ACC112 (cell line): Measurements from ENCODE around the gene MYEF2.

ENCODE experiments used
- H2AFZ ChIP-seq: fragments of 200-600 bp; sonication (generic); one replicate; pipeline ENCODE4 v1.6.0; 2017; ENCODE audit warnings: antibody characterized with exemption, low read length; ENCODE audit not compliant: unreplicated experiment
- H3K27ac ChIP-seq: fragments of 200-600 bp; sonication (generic); 2 replicates; pipeline ENCODE4 v1.5.1; 2014; ENCODE audit warnings: low read depth, mild to moderate bottlenecking, antibody characterized with exemption, low read length, moderate library complexity
- H3K27me3 ChIP-seq: fragments of 200-600 bp; sonication (generic); 2 replicates; pipeline ENCODE4 v1.6.1; 2014; ENCODE audit warnings: mild to moderate bottlenecking, antibody characterized with exemption, low read length, moderate library complexity, mixed read lengths; ENCODE audit not compliant: insufficient read depth
- H3K36me3 ChIP-seq: fragments of 200-600 bp; sonication (generic); 2 replicates; pipeline ENCODE4 v1.6.1; 2016; ENCODE audit warnings: mild to moderate bottlenecking, antibody characterized with exemption, low read length, moderate library complexity, mixed read lengths; ENCODE audit not compliant: insufficient read depth
- H3K4me1 ChIP-seq: fragments of 200-600 bp; sonication (generic); one replicate; pipeline ENCODE4 v1.6.1; 2016; ENCODE audit warnings: low read length, mixed read lengths; ENCODE audit not compliant: insufficient read depth, unreplicated experiment, control insufficient read depth
- H3K4me3 ChIP-seq: fragments of 200-600 bp; sonication (generic); 2 replicates; pipeline ENCODE4 v1.5.1; 2014; ENCODE audit warnings: mild to moderate bottlenecking, low read depth, low read length
- H3K79me2 ChIP-seq: fragments of 200-600 bp; sonication (generic); one replicate; pipeline ENCODE4 v1.6.0; 2016; ENCODE audit warnings: low read length; ENCODE audit not compliant: control insufficient read depth, unreplicated experiment, insufficient read depth

The MYEF2 gene

GRCh38 chr15:48147358-48147757 is 30.7 kb downstream of the MYEF2 start:
- Histone ChIP-seq H3K79me2 (no peaks in the 10 kb centered on the region), H3K4me1 (peaks cover 55% of the 10 kb centered on the region), H3K27ac (no peak overlapping the region), H2AFZ (no peak overlapping the region), H3K27me3 (no peaks in the 10 kb centered on the region), H3K4me3 (no peak overlapping the region), H3K36me3 (no peaks in the 10 kb centered on the region; the same call in 1 of the 2 replicates)

DNA sequence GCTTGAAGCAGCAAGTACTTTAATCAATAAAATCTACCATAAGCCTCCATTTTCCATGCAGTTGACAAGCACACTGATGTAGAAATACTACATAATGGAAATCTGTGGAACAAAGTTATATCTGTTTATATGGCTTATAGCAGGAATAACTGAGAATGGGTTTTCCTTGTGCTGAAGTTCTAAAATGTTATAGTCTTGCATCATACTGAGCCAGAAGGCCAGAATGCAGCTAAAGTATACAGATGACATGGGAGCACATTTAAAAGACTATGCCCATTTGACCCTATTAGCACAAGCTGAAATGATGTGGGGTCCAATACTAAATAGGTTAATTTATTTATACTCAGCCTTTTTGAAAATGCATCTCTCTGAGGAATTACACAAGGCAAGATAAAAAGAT is 32.2 kb downstream of the MYEF2 start:
- no peaks in the 10 kb centered on the region for H3K79me2 ChIP-seq
- peak overlapping the region; percentile 47 for H2AFZ ChIP-seq
- H3K27ac ChIP-seq: no peak overlapping the region
- no peak overlapping the region for H3K4me3 ChIP-seq
- no peaks in the 10 kb centered on the region for H3K27me3 ChIP-seq
- H3K4me1 ChIP-seq: peaks cover 55% of the 10 kb centered on the region
- no peaks in the 10 kb centered on the region for H3K36me3 ChIP-seq

DNA sequence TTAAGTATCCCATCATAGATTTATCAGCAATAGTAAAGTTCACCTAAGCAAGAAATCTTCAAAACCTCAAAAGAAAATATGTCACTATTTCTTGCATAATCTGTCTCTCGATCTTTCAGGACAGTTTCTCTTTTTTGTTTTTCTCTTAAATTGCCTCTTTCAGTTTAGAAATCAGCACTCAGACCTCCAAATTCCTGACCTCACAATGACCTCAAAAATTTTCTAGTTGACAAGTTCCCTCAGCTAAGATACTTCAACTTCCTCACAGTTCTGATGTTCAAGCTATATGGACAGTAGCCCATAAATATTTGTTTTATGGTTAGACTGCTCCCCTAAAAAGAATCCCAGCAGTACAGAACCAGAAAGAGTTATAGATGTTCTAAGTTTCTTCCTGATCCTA is 33.2 kb downstream of the MYEF2 start:
- peak overlapping the region; percentile 28 for H3K27ac ChIP-seq
- peak overlapping the region; percentile 47 for H2AFZ ChIP-seq
- H3K27me3 ChIP-seq: no peaks in the 10 kb centered on the region
- H3K4me1 ChIP-seq: peaks cover 47% of the 10 kb centered on the region
- H3K4me3 ChIP-seq: peak overlapping the region; percentile 59
- H3K79me2 ChIP-seq: no peaks in the 10 kb centered on the region
- H3K36me3 ChIP-seq: no peaks in the 10 kb centered on the region

- no peaks in the 10 kb centered on the region for H3K36me3 ChIP-seq
- peak overlapping the region; percentile 59 for H3K4me3 ChIP-seq
- peak overlapping the region; percentile 47 for H2AFZ ChIP-seq
- H3K27me3 ChIP-seq: no peaks in the 10 kb centered on the region
- peaks cover 40% of the 10 kb centered on the region for H3K4me1 ChIP-seq
- no peak overlapping the region for H3K27ac ChIP-seq
- H3K79me2 ChIP-seq: no peaks in the 10 kb centered on the region
These were observed 34.2 kb downstream of the MYEF2 start for GRCh38 chr15:48143856-48144255.

DNA sequence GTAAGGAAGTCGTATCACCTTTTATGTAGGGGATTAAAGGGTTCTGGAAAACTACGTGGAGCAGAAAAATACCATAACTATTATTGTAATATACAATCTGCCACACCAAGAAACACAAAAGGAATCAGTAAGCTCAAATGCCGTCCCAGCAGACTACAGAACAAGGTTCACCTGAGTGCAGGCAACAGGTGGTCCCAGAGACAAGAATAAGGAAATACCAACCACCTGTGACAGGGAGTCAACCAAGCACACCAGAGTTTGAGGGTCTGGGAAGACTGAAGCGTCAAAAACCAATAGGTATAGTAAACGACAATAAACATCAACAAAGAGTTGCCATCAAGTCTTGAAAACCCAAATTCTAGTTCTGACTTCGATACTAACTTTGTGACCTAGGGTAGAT is 45.2 kb downstream of the MYEF2 start:
- Histone ChIP-seq H2AFZ (no peak overlapping the region), H3K27me3 (no peaks in the 10 kb centered on the region), H3K79me2 (no peaks in the 10 kb centered on the region), H3K4me3 (no peak overlapping the region), H3K36me3 (no peaks in the 10 kb centered on the region), H3K4me1 (peaks cover 4% of the 10 kb centered on the region), H3K27ac (no peak overlapping the region)

- Histone ChIP-seq H3K27me3 (no peaks in the 10 kb centered on the region), H3K27ac (no peak overlapping the region), H3K79me2 (no peaks in the 10 kb centered on the region), H3K36me3 (no peaks in the 10 kb centered on the region), H2AFZ (no peak overlapping the region), H3K4me1 (no peaks in the 10 kb centered on the region), H3K4me3 (no peak overlapping the region)
These were observed 46.8 kb downstream of the MYEF2 start for GRCh38 chr15:48131324-48131723.

GRCh38 chr15:48126667-48127355 is 51.3 kb downstream of the MYEF2 start:
- Histone ChIP-seq H3K27me3 (no peaks in the 10 kb centered on the region), H2AFZ (no peak overlapping the region), H3K36me3 (no peaks in the 10 kb centered on the region), H3K4me1 (no peaks in the 10 kb centered on the region), H3K27ac (no peak overlapping the region), H3K4me3 (no peak overlapping the region), H3K79me2 (no peaks in the 10 kb centered on the region)

GRCh38 chr15:48121849-48122248 is 56.2 kb downstream of the MYEF2 start:
- no peaks in the 10 kb centered on the region for H3K36me3 ChIP-seq
- no peak overlapping the region for H3K27ac ChIP-seq
- H2AFZ ChIP-seq: no peak overlapping the region
- H3K79me2 ChIP-seq: no peaks in the 10 kb centered on the region
- H3K4me1 ChIP-seq: no peaks in the 10 kb centered on the region
- H3K4me3 ChIP-seq: no peak overlapping the region
- 0 out of 2 replicates have a peak, but pooled peaks cover 7% of the 10 kb centered on the region for H3K27me3 ChIP-seq

DNA sequence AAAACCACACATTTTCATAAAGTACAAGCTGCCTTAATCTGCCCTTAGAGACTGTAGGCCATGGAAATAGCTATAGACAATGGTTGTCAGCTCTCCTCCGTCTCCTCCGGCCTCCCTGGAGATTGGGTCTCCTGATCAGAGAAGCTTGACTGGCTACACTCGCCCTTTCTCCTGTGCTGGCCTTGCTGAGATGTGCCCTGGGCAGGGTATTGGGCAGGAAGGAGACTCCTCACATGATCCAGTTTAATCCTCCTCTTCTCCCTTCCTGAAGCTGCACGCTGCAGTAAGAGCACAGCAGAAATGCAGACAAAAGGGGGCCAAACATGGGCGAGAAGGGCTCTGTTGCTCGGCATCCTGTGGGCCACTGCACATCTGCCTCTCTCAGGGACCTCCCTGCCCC is 57.4 kb downstream of the MYEF2 start, which contains the start of gene SLC24A5:
Gene SLC24A5, plus strand, starts transcription at position 246 of the 400 bp plus-strand sequence. Its CDS starts 55 bp downstream, at position 301.
- no peak within 1 kb of the TSS for H3K4me3 ChIP-seq
- no peaks in the 10 kb centered on the region for H3K79me2 ChIP-seq
- no peaks in the 10 kb centered on the region for H3K36me3 ChIP-seq
- H3K27ac ChIP-seq: no peak within 1 kb of the TSS
- H3K27me3 ChIP-seq: peaks cover 12% of the 10 kb centered on the region; the same call in 1 of the 2 replicates
- H3K4me1 ChIP-seq: no peaks in the 10 kb centered on the region
- H2AFZ ChIP-seq: no peak within 1 kb of the TSS

GRCh38 chr15:48119277-48119676 is 58.8 kb downstream of the MYEF2 start:
- Histone ChIP-seq H3K27ac (no peak overlapping the region), H2AFZ (no peak overlapping the region), H3K4me3 (no peak overlapping the region)

DNA sequence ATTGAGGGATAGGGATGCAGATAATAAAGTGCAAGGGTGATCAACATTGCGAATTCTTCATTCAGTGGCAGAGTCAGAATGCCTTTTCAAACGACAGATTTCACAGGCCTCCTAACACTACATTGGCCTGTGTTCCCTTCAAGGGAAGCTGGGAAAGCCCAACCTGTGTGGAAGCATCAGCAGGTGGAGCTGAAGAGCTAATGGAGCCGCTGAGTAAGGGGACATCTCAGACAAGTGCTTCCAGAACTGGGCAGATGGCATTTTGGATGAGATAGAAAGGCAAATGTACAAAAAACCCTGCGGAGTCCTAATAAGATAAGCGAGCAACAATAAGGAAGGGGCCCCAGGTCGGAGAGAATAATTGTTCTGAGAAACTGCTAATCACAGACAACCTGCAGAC is 65.9 kb downstream of the MYEF2 start:
- no peak overlapping the region for H3K27ac ChIP-seq
- H3K27me3 ChIP-seq: peaks cover 62% of the 10 kb centered on the region
- H3K36me3 ChIP-seq: no peaks in the 10 kb centered on the region
- H3K79me2 ChIP-seq: no peaks in the 10 kb centered on the region
- no peaks in the 10 kb centered on the region for H3K4me1 ChIP-seq
- H2AFZ ChIP-seq: no peak overlapping the region
- H3K4me3 ChIP-seq: no peak overlapping the region

More at GRCh38 chr15:48119277-48119676, 58.8 kb downstream of the MYEF2 start:
- Histone ChIP-seq H3K4me1 (no peaks in the 10 kb centered on the region), H3K27me3 (peaks cover 21% of the 10 kb centered on the region), H3K79me2 (no peaks in the 10 kb centered on the region), H3K36me3 (no peaks in the 10 kb centered on the region)
